Inferior parietal cortex (tissue), 1 donor: ENCODE data around the gene MUC21.
"Not testable (repeated sequence)": the region's sequence is repeated elsewhere in the genome, so short reads cannot be mapped to it uniquely, and the experiment has no call there.

Experiments used
- DNase-seq: peaks from one replicate; pipeline ENCODE4 v3.0.0-alpha.2; 2016; ENCODE audit errors: extremely low spot score

Gene MUC21

DNA sequence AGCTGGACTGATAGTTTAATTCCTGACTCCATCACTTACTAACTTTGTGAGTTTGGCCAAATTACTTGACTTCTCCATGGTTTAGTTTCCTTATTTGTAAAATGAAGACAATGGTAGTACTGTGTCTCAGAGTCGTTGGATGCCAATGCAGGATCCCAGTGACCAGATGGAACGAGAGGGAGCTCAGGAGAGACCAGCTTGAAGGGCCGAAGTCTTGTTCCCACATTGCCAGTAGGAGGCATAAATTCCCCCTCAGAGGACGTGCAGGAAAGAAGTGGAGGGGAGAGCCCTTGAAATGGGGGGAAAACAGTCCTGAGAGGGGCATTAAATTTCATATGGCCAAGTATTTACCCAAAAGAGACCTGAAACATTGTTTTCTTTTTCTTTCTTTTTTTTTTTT is 24.6 kb downstream of the MUC21 start:
- DNase-seq: no peak

DNA sequence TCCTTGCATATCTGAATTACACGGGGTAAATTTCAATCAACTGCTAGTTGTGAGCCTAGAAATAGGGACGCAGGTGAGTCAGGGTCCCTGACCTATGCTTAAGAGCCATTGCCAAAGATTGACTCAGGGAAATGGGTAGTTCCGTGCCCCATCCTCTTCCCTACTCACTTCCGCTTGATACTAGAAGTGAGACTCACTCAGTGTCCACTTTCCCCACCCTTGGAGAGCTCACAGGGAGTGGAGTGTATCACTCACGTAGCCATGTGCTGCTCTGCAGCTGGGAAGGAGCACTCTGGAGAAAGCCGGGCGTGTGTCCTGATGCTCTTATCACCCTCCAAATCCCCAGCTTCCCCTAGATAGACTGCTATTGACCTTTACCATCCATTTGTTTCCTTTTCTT is 26.2 kb downstream of the MUC21 start:
- DNase-seq: no peak

DNA sequence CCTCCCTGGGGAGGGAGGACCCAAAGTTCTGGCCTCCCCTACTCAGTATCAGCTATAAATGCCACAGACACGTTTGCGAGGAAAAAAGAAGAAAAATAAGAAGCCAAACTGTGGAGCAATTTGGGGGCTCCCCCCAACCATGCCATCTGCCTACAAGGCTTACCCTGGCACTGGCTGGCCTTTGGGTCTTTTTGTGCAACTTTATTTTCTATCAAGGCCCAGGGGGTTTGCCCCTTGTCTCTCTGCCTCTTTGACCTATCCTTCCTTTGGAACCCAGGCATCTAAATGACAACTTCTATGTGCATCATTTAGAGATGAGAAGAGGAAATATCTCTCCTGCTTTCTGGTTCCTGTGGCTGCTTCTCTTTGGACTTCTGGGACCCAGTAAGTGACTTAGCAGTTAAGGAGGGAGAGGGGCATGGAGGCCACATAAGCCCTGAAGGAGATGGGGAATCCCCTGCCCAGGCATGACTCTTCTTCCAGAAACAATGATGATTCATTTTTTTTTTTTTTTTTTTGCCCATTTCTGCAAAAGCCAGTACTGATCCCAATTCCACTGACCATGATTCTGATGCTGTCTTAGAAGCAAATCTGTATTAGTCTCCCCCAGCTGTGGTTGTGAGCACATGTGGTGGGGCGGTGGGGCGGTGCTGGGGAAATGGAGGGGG is 27.0 kb downstream of the MUC21 start, which contains the start of gene MUC22:
Gene MUC22 (plus strand): TSS at position 82 of the 668 bp plus-strand sequence. CDS start 233 bp downstream, at position 315.
- DNase-seq: no peak

DNA sequence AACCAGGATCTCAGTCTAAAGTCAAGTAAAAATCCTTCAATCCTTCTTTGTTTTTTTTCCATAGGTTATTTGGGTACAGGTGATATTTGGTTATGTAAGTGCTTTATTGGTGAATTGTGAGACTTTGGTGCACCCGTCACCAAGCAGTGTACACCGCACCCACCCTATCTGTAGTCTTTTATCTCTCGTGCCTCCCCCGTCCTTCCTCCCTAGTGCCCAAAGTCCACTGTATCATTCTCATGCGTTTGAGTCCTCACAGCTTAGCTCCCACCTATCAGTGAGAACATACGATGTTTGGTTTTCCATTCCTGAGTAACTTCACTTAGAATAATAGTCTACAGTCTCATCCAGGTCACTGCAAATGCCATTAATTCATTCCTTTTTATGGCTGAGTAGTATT is 27.6 kb downstream of the MUC21 start:
- no peak for DNase-seq

DNA sequence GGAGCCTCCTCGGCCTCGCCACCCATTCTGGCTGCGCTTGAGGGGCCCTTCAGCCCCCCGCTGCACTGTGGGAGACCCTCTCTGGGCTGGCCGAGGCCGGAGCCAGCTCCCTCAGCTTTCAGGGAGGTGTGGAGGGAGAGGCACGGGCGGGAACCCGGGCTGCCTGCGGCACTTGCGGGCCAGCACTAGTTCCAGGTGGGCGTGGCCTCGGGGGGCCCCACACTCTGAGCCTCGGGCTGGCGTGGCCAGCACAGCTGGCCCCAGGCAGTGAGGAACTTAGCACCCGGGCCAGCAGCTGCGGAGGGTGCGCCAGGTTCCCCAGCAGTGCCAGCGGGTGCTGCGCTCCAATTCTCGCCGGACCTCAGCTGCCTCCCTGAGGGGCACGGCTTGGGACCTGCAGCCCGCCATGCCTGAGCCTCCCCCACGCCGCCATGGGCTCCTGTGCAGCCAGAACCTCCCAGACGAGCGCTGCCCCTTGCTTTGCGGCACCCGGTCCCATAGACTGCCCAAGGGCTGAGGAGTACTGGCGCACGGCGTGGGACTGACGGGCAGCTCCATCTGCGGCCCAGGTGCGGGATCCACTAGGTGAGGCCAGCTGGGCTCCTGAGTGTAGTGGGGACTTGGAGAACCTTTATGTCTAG is 33.3 kb downstream of the MUC21 start:
- DNase-seq: no peak

DNA sequence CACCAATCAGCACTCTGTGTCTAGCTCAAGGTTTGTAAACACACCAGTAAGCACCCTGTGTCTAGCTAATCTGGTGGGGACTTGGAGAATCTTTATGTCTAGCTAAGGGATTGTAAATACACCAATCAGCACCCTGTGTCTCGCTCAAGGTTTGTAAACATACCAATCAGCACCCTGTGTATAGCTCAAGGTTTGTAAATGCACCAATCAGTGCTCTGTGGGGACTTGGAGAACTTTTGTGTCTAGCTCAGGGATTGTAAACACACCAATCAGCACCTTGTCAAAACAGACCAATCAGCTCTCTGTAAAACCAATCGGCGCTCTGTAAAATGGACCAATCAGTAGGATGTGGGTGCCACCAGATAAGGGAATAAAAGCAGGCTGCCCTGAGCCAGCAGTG is 33.9 kb downstream of the MUC21 start:
- DNase-seq: not testable (repeated sequence)

DNA sequence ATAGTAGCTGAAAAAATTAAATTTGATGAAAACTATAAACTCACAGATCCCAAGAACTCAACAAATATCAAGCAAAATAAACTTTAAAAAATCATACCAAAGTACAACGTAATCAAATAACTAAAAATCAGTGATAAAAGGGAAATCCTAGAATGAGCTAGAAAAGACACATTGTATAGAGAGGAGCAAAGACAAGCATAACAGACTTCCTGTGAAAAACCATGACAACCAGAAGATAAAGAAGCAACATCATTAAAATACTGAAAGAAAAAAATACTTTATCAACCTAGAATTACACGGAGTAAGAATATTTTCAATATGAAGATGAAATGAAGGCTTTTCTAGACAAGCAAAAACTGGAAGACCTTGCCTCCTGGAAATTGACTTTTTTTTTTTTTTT is 36.5 kb downstream of the MUC21 start:
- DNase-seq: no peak

DNA sequence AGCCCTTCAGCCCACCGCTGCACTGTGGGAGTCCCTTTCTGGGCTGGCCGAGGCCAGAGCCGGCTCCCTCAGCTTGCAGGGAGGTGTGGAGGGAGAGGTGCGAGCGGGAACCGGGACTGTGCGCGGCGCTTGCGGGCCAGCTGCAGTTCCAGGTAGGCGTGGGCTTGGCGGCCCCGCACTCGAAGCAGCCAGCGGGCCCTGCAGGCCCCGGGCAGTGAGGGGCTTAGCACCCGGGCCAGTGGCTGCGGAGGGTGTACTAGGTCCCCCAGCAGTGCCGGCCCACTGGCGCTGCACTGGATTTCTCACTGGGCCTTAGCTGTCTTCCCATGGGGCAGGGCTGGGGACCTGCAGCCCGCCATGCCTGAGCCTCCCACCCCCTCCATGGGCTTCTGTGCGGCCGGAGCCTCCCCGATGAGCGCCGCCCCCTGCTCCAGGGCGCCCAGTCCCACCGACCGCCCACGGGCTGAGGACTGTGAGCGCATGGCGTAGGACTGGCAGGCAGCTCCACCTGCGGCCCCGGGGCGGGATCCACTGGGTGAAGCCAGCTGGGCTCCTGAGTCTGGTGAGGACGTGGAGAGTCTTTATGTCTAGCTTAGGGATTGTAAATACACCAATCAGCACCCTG is 37.2 kb downstream of the MUC21 start:
- not testable (repeated sequence) for DNase-seq

DNA sequence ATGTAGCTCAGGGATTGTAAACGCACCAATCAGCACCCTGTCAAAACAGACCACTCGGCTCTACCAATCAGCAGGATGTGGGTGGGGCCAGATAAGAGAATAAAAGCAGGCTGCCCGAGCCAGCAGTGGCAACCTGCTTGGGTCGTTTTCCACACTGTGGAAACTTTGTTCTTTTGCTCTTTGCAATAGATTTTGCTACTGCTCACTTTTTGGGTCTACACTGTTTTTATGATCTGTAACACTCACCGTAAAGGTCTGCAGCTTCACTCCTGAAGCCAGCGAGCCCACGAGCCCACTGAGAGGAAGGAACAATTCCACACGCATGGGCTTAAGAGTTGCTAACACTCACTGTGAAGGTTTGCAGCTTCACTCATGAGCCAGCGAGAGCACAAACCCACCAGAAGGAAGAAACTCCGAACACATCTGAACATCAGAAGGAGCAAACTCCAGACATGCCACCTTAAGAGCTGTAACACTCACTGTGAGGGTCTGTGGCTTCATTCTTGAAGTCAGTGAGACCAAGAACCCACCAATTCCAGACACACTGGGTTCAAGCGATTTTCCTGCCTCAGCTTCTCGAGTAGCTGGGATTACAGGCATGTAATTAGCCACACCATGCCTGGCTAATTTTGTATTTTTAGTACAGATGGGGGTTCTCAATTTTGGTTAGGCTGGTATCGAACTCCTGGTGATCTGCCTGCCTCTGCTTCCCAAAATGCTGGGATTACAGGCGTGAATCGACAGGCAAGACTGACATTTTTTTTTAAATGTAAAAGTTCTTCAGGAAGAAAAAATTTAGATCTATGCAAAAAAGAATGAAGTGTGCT is 38.4 kb downstream of the MUC21 start:
- DNase-seq: not testable (repeated sequence)

DNA sequence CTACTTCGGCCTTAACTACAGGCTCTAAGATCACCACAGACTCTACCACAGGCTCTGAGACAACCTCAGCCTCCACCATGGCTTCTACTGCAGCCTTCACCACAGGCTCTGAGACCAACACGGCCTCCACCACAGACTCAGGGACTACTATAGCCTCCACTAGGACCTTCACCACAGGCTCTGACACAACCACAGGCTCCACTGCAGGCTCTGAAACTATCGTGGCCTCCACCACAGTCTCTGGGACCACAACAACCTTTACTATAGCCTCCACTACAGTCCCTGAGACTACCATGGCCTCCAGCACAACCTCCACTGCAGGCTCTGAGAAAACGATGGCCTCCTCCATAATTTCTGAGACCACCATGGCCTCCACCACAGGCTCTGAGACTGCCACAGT is 42.1 kb downstream of the MUC21 start:
- DNase-seq: no peak

DNA sequence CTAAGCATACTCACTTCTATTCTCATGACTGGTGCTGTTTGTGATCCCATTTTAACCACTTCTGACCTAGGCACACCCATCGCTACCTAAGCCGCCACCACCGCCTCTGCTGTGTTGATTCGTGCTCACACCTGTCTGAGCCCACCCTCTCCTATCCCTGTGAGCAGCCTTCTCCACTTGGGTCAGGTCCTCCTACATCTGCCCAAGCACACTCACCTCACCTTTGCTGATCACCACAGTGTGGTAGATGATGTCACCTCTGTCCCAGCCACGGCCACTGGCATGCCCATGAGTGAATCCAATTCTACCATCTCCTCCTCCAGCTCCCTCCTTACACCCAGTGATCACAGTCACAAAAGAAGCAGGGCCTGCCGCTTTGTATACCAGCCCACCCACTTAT is 47.6 kb downstream of the MUC21 start:
- DNase-seq: no peak

DNA sequence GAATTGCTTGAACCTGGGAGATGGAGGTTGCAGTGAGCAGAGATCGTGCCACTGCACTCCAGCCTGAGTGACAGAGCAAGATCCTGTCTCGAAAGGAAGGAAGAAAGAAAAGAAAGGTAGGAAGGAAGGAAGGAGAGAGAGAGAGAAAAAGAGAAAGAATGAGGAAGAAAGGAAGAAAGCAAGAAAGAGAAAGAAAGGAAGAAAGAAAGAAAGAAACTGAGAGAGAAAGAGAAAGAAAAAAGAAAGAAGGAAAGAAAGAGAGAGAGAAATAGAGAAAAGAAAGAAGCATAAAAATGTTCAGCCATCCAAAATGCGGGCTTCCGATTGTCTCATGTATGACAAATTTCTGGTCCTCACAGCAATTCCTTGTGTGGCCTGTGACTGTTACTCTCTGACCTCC is 49.6 kb downstream of the MUC21 start:
- no peak for DNase-seq

DNA sequence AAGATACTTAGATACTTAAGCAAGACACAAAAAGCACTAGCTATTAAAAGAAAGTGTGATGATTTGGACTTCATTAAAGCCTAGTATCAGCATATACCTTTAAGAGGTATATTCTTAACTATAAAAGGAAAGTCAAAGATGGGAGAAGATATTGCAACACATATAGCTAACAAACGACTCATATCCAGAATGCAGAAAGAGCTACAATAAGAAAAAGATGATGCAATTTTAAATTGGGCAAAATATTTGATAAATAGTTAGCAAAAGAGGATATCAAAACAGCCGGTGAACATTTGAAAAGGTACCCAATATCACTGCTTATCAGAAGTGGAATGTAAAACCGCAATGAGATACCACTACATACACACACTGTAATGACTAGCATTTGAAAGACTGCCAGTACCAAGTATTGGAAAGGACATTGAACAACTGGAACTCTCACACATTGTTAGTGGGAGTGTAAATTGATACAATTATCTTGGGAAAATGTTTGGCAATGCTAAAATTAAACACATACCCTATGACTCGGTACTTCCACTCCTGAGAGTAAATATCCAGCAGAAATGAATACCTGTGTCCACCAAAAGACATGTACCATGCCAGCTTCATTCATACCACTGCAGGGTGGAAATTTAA is 52.5 kb downstream of the MUC21 start:
- peak; percentile 2 for DNase-seq

DNA sequence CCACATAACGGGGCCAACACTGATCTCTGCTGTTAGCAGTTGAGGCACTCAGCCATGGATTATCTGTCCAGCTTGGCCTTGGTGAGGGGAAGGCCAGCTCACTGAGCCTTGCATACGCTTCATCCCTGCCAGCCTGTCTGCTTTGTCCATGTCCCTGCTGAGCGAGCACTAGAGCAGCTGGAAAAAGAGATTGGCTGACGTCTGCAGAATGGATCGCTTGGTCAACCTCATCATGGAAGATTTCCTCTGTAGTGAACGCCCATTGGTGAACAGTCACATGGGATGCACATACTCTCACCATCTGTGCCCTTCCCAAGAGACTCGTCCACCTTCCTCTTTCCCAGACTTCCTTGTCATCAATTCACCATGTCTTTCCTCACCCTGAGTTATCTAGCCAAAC is 53.7 kb downstream of the MUC21 start:
- peak; percentile 61 for DNase-seq

DNA sequence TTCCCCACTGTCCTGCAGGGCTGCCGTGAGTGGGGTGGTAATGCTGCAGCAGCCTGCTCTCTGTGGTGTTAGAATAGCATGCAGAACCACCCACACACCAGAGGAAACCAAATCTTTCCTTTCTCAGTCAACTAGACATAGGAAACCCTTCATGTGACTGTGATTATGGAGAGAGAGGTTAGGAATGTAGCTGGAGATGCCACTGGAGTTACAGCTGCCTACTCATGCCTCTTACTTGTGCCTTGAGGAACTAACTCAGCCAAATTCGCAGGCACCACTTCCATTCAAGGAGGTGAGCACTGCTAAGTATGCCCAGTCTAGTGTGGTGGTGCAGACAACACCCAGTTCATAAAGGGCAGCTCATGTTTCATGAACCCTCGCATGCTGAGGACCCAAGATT is 54.2 kb downstream of the MUC21 start:
- DNase-seq: peak; percentile 43

DNA sequence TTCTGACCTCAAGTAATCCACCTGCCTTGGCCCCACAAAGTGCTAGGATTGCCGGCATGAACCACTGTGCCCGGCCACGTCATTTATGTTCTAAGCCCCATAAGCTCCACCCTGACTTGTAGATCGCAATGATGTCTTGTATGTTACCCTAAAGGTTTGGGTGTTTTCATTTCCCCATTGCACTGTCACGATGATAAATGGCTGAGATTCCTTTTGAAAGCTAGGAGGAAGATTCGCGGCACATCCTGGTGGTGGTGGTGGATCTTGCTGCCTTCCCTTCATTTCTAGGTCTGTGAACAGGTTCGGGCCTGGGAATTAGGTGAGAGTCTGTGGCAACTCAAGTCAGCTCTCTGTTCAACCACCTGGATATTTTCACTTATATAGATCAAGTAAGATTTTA is 55.0 kb downstream of the MUC21 start:
- DNase-seq: no peak
